HepG2 (cell line): ENCODE data around the gene PPDPF. TPM values are rescaled to one million over a fixed set of nuclear protein-coding genes. Genes with fewer than 3 reads are reported as not detected.

Experiments
- AHR ChIP-seq: IDR thresholded peaks from 2 replicates; pipeline ENCODE4 v1.6.1; 2018; ENCODE audit warnings: missing genetic modification reagents, missing compliant biosample characterization
- ARNTL ChIP-seq: sonication (generic); formaldehyde crosslinking; IDR thresholded peaks from 2 replicates; pipeline ENCODE4 v1.4.0; 2020; ENCODE audit warnings: mild to moderate bottlenecking, missing genetic modification reagents
- CC2D1A ChIP-seq: sonication (generic); formaldehyde crosslinking; IDR thresholded peaks from 2 replicates; pipeline ENCODE4 v1.8.1; 2023; ENCODE audit warnings: mild to moderate bottlenecking, missing genetic modification reagents
- ERF ChIP-seq: IDR thresholded peaks from 2 replicates; pipeline ENCODE4 v1.6.1; 2018; ENCODE audit warnings: missing biosample characterization, missing genetic modification reagents
- HNRNPL ChIP-seq: fragments of 200-400 bp; formaldehyde crosslinking; IDR thresholded peaks from 2 replicates; pipeline ENCODE4 v1.6.1; 2017; ENCODE audit warnings: mild to moderate bottlenecking, low read depth, low read length
- KDM5B ChIP-seq: sonication (generic); formaldehyde crosslinking; IDR thresholded peaks from 2 replicates; pipeline ENCODE4 v1.4.0; 2020; ENCODE audit warnings: missing genetic modification reagents, mild to moderate bottlenecking, borderline replicate concordance
- MTA3 ChIP-seq: sonication (generic); formaldehyde crosslinking; IDR thresholded peaks from 2 replicates; pipeline ENCODE4 v1.4.0; 2020; ENCODE audit warnings: missing genetic modification reagents
- RNF2 ChIP-seq: fragments of 450-650 bp; conservative IDR thresholded peaks from 2 replicates; pipeline ENCODE4 v1.6.1; 2016; ENCODE audit warnings: low read depth
- SRSF1 ChIP-seq: fragments of 200-400 bp; formaldehyde crosslinking; optimal IDR thresholded peaks from 2 replicates; pipeline ENCODE3; 2017; ENCODE audit warnings: mild to moderate bottlenecking, low read depth, low read length, moderate library complexity
- ZFP41 ChIP-seq: sonication (generic); formaldehyde crosslinking; IDR thresholded peaks from 2 replicates; pipeline ENCODE4 v1.4.0; 2020; ENCODE audit warnings: mild to moderate bottlenecking, missing genetic modification reagents, borderline replicate concordance
- ZFP91 ChIP-seq: sonication (generic); formaldehyde crosslinking; IDR thresholded peaks from 2 replicates; pipeline ENCODE4 v1.9.0; 2022; ENCODE audit warnings: missing genetic modification reagents, mild to moderate bottlenecking, borderline replicate concordance
- ZKSCAN5 ChIP-seq: sonication (generic); formaldehyde crosslinking; IDR thresholded peaks from 2 replicates; pipeline ENCODE4 v1.5.1; 2020; ENCODE audit warnings: mild to moderate bottlenecking, missing genetic modification reagents
- ZNF10 ChIP-seq: sonication (generic); formaldehyde crosslinking; IDR thresholded peaks from 2 replicates; pipeline ENCODE4 v1.4.0; 2020; ENCODE audit warnings: mild to moderate bottlenecking, low read depth, missing genetic modification reagents, borderline replicate concordance
- ZNF124 ChIP-seq: sonication (generic); formaldehyde crosslinking; IDR thresholded peaks from 2 replicates; pipeline ENCODE4 v1.4.0; 2020; ENCODE audit warnings: missing genetic modification reagents
- ZNF329 ChIP-seq: sonication (generic); formaldehyde crosslinking; IDR thresholded peaks from 2 replicates; pipeline ENCODE4 v1.9.0; 2021; ENCODE audit warnings: low read depth, mild to moderate bottlenecking, missing genetic modification reagents
- ZNF496 ChIP-seq: sonication (generic); formaldehyde crosslinking; IDR thresholded peaks from 2 replicates; pipeline ENCODE4 v1.8.1; 2023; ENCODE audit warnings: mild to moderate bottlenecking, moderate library complexity, missing genetic modification reagents; ENCODE audit not compliant: insufficient replicate concordance
- ZNF512B ChIP-seq: sonication (generic); formaldehyde crosslinking; IDR thresholded peaks from 2 replicates; pipeline ENCODE4 v1.5.1; 2020; ENCODE audit warnings: missing genetic modification reagents, mild to moderate bottlenecking, borderline replicate concordance
- ZNF576 ChIP-seq: sonication (generic); formaldehyde crosslinking; IDR thresholded peaks from 2 replicates; pipeline ENCODE4 v1.4.0; 2020; ENCODE audit warnings: mild to moderate bottlenecking, missing genetic modification reagents
- ZNF672 ChIP-seq: sonication (generic); formaldehyde crosslinking; IDR thresholded peaks from 2 replicates; pipeline ENCODE4 v1.8.1; 2022; ENCODE audit warnings: missing genetic modification reagents
- ZNF691 ChIP-seq: sonication (generic); formaldehyde crosslinking; IDR thresholded peaks from 2 replicates; pipeline ENCODE4 v1.4.0; 2020; ENCODE audit warnings: missing genetic modification reagents, low read depth, mild to moderate bottlenecking, borderline replicate concordance
- ZNF770 ChIP-seq: sonication (generic); formaldehyde crosslinking; IDR thresholded peaks from 2 replicates; pipeline ENCODE4 v1.5.0; 2020; ENCODE audit warnings: mild to moderate bottlenecking, missing genetic modification reagents
- ZNF883 ChIP-seq: sonication (generic); formaldehyde crosslinking; IDR thresholded peaks from 2 replicates; pipeline ENCODE4 v1.5.1; 2020; ENCODE audit warnings: mild to moderate bottlenecking, missing genetic modification reagents; ENCODE audit errors: not compliant biosample characterization
- polyA plus RNA-seq, 8 experiments: library from polyadenylated mRNA; depleted of rRNA in 3 of 8; stranded (reverse) in 7 of 8; unstranded in 1 of 8; fragments of >200 nt; fragmentation: Illumina TruSeq in 4 of 8; extraction: Trizol in 4 of 8; gene quantifications; 2 replicates each; pipeline versions ENCODE4 v1.2.1 to v1.2.3, GENCODE V29; 2011 to 2016; ENCODE audit warnings: low read depth in 4 of 8, missing spikeins in 1 of 8, mixed read lengths in 1 of 8; ENCODE audit not compliant: insufficient read depth in 1 of 8
- total RNA-seq, 5 experiments: library from RNA; depleted of rRNA; stranded (reverse); fragments of >200 nt; fragmentation: Illumina TruSeq; extraction: Trizol; gene quantifications; 2 replicates each; pipeline ENCODE4 v1.2.3, GENCODE V29; 2016; ENCODE audit warnings: low read depth in 1 of 5

Gene PPDPF
- total and polyA plus RNA-seq, 2 of the 13 experiments (the other 11 are each of a cell fraction or from before 2014, with no cell fraction given), result 1.8 to 7.0 TPM

GRCh38 chr20:63554361-63555278, 34.1 kb downstream of the PPDPF start (continued):
- TF ChIP-seq ERF (CRISPR knock-in tag) (no peak), KDM5B (CRISPR knock-in tag) (no peak), ZNF691 (no peak), ZNF512B (CRISPR knock-in tag) (no peak), ZKSCAN5 (no peak), ZFP91 (CRISPR knock-in tag) (peak; percentile 49; the same call in 1 of the 2 replicates), SRSF1 (no peak), CC2D1A (no peak), HNRNPL (0 out of 2 replicates have a peak, but pooled peaks have one; percentile 26), ZNF883 (CRISPR knock-in tag) (peak; percentile 24), ZNF124 (CRISPR knock-in tag) (no peak), ZFP41 (no peak), ZNF576 (no peak), AHR (CRISPR knock-in tag) (no peak), ZNF770 (CRISPR knock-in tag) (no peak), ZNF10 (CRISPR knock-in tag) (no peak), RNF2 (no peak), MTA3 (CRISPR knock-in tag) (no peak), ZNF329 (no peak), ZNF496 (CRISPR knock-in tag) (no peak), ARNTL (CRISPR knock-in tag) (no peak), ZNF672 (no peak)
